Measurements from ENCODE around the gene P2RY8. TPM values are rescaled to one million over a fixed set of nuclear protein-coding genes. Genes with fewer than 3 reads are reported as not detected.

P2RY8 gene
- total RNA-seq, 1 donor, result not detected

DNA sequence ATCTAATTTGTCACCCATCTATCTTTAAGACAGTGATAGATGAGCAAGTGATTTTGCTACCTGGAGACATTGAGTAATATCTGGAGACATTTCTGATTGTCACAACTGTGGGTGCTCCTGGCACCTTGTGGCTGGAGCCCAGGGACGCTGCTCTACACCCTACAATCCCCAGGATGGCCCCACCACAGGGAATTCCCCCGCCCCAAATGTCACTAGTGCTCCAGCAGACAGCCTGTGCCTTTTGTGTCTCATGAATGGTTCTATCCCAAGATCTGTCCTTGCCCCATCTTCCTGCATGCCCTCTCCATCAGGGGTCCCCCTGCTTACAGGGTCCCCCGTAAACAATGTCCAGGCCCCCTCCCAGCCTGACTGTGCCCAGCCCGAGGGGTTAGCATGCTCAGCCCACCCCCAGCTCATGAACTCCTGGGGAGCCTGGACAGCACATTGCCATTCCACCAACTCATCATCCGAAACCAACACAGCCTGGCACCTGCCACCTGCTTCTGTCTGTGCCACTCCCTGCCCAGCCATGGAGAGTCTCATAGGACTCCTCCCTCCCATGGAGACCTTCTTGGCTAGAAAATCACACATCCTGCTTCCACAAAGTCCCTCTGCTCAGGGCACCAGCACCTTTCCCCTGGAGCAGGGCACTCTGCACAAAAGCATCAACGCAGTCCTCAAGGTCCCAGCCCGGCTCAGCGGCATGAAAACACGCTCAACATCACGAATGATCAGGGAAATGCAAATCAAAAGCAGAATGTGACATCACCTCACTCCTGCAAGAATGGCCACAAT is 5.7 kb downstream of the P2RY8 start:
- no peak overlapping the region for H3K27ac ChIP-seq (ENCODE audit: low read depth, low read length)
- TF ChIP-seq, protein P1, sequence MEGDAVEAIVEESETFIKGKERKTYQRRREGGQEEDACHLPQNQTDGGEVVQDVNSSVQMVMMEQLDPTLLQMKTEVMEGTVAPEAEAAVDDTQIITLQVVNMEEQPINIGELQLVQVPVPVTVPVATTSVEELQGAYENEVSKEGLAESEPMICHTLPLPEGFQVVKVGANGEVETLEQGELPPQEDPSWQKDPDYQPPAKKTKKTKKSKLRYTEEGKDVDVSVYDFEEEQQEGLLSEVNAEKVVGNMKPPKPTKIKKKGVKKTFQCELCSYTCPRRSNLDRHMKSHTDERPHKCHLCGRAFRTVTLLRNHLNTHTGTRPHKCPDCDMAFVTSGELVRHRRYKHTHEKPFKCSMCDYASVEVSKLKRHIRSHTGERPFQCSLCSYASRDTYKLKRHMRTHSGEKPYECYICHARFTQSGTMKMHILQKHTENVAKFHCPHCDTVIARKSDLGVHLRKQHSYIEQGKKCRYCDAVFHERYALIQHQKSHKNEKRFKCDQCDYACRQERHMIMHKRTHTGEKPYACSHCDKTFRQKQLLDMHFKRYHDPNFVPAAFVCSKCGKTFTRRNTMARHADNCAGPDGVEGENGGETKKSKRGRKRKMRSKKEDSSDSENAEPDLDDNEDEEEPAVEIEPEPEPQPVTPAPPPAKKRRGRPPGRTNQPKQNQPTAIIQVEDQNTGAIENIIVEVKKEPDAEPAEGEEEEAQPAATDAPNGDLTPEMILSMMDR (IDR thresholded peaks at IDR 0.05; ENCODE audit: extremely low read depth, low read depth, low read length), result no peak
- DNase-seq (ENCODE audit: insufficient read length, low spot score, missing footprints), result no peak

GRCh38 chrX:1529756-1530155 is 7.2 kb downstream of the P2RY8 start:
- Histone ChIP-seq H3K4me1 (ENCODE audit: insufficient read depth, low read length) (no peaks in the 10 kb centered on the region), H3K9me3 (ENCODE audit: low read depth, low read length) (no peaks in the 10 kb centered on the region), H3K4me3 (ENCODE audit: insufficient read depth, low read length) (no peak overlapping the region), H3K27ac (ENCODE audit: low read depth, low read length) (no peak overlapping the region), H3K4me2 (ENCODE audit: insufficient read depth, low read length) (no peak overlapping the region), H3K79me2 (ENCODE audit: insufficient read depth, low read length) (no peaks in the 10 kb centered on the region), H3K36me3 (ENCODE audit: insufficient read depth, low read length) (no peaks in the 10 kb centered on the region), H4K20me1 (ENCODE audit: insufficient read depth, low read length) (no peaks in the 10 kb centered on the region), H2AFZ (ENCODE audit: low read length) (no peak overlapping the region), H3K27me3 (ENCODE audit: insufficient read depth, low read length) (no peaks in the 10 kb centered on the region)
- TF ChIP-seq, protein P1 (IDR thresholded peaks at IDR 0.05; ENCODE audit: extremely low read depth, low read depth, low read length), result no peak
- DNase-seq (ENCODE audit: insufficient read length, low spot score, missing footprints), result no peak

More for the DNA sequence above, 5.7 kb downstream of the P2RY8 start:
- Histone ChIP-seq H3K27me3 (ENCODE audit: insufficient read depth, low read length) (no peaks in the 10 kb centered on the region), H3K4me3 (ENCODE audit: insufficient read depth, low read length) (no peak overlapping the region), H3K36me3 (ENCODE audit: insufficient read depth, low read length) (no peaks in the 10 kb centered on the region), H3K4me1 (ENCODE audit: insufficient read depth, low read length) (no peaks in the 10 kb centered on the region), H3K79me2 (ENCODE audit: insufficient read depth, low read length) (no peaks in the 10 kb centered on the region), H3K4me2 (ENCODE audit: insufficient read depth, low read length) (no peak overlapping the region), H4K20me1 (ENCODE audit: insufficient read depth, low read length) (no peaks in the 10 kb centered on the region), H2AFZ (ENCODE audit: low read length) (no peak overlapping the region), H3K9me3 (ENCODE audit: low read depth, low read length) (no peaks in the 10 kb centered on the region)

- Histone ChIP-seq H3K27me3 (ENCODE audit: insufficient read depth, low read length) (no peaks in the 10 kb centered on the region), H3K4me2 (ENCODE audit: insufficient read depth, low read length) (no peak overlapping the region), H4K20me1 (ENCODE audit: insufficient read depth, low read length) (no peaks in the 10 kb centered on the region), H3K9me3 (ENCODE audit: low read depth, low read length) (no peaks in the 10 kb centered on the region), H2AFZ (ENCODE audit: low read length) (no peak overlapping the region), H3K27ac (ENCODE audit: low read depth, low read length) (no peak overlapping the region), H3K4me3 (ENCODE audit: insufficient read depth, low read length) (no peak overlapping the region), H3K79me2 (ENCODE audit: insufficient read depth, low read length) (no peaks in the 10 kb centered on the region), H3K4me1 (ENCODE audit: insufficient read depth, low read length) (no peaks in the 10 kb centered on the region), H3K36me3 (ENCODE audit: insufficient read depth, low read length) (no peaks in the 10 kb centered on the region)
- TF ChIP-seq, protein P1 (IDR thresholded peaks at IDR 0.05; ENCODE audit: extremely low read depth, low read depth, low read length), result no peak
- DNase-seq (ENCODE audit: insufficient read length, low spot score, missing footprints), result no peak
Observed at GRCh38 chrX:1529328-1529727, 7.7 kb downstream of the P2RY8 start.

GRCh38 chrX:1528884-1529203 is 8.1 kb downstream of the P2RY8 start:
- Histone ChIP-seq H3K27me3 (ENCODE audit: insufficient read depth, low read length) (no peaks in the 10 kb centered on the region), H3K4me1 (ENCODE audit: insufficient read depth, low read length) (no peaks in the 10 kb centered on the region), H4K20me1 (ENCODE audit: insufficient read depth, low read length) (no peaks in the 10 kb centered on the region), H3K4me2 (ENCODE audit: insufficient read depth, low read length) (no peak overlapping the region), H3K79me2 (ENCODE audit: insufficient read depth, low read length) (no peaks in the 10 kb centered on the region), H3K9me3 (ENCODE audit: low read depth, low read length) (no peaks in the 10 kb centered on the region), H3K4me3 (ENCODE audit: insufficient read depth, low read length) (no peak overlapping the region), H2AFZ (ENCODE audit: low read length) (no peak overlapping the region), H3K36me3 (ENCODE audit: insufficient read depth, low read length) (no peaks in the 10 kb centered on the region), H3K27ac (ENCODE audit: low read depth, low read length) (no peak overlapping the region)
- DNase-seq (ENCODE audit: insufficient read length, low spot score, missing footprints), result no peak
- TF ChIP-seq, protein P1 (IDR thresholded peaks at IDR 0.05; ENCODE audit: extremely low read depth, low read depth, low read length), result no peak
